Heart left ventricle (tissue), 16 donors: ENCODE results near the gene CUZD1. TPM values are rescaled to one million over a fixed set of nuclear protein-coding genes. Genes with fewer than 3 reads are reported as not detected.

Experiments used
- ATAC-seq, 4 donors: fragments of 200-7000 bp; cut with Tn5 transposase; one replicate each; pipeline ENCODE4 v1.9.1; 2020 to 2022; ENCODE audit warnings: moderate library complexity in 4 of 4, mild to moderate bottlenecking in 3 of 4, moderate number of reproducible peaks in 1 of 4
- DNase-seq, 5 donors: peaks; one replicate each; pipeline ENCODE4 v3.0.0-alpha.2; 2020
- H3K27ac ChIP-seq, 12 donors: fragments of 200-600 bp; sonication (generic) in 4 of 12; one replicate each; pipeline versions ENCODE4 v1.5.0 to v1.8.0; 2016 to 2022; ENCODE audit warnings: mild to moderate bottlenecking in 2 of 12
- H3K27me3 ChIP-seq, 9 donors: fragments of 200-600 bp; sonication (generic) in 2 of 9; one replicate each; pipeline versions ENCODE4 v1.5.1 to v1.8.0; 2016 to 2022; ENCODE audit warnings: mild to moderate bottlenecking in 3 of 9
- H3K36me3 ChIP-seq, 9 donors: fragments of 200-600 bp; sonication (generic) in 2 of 9; one replicate each; pipeline versions ENCODE4 v1.5.0 to v1.8.0; 2018 to 2022; ENCODE audit warnings: mild to moderate bottlenecking in 2 of 9
- H3K4me1 ChIP-seq, 12 donors: fragments of 200-600 bp; sonication (generic) in 4 of 12; one replicate each; pipeline versions ENCODE4 v1.5.0 to v1.8.0; 2016 to 2022; ENCODE audit warnings: mild to moderate bottlenecking in 3 of 12
- H3K4me3 ChIP-seq, 12 donors: fragments of 200-600 bp; sonication (generic) in 4 of 12; one replicate each; pipeline versions ENCODE4 v1.5.0 to v1.8.0; 2017 to 2022; ENCODE audit warnings: mild to moderate bottlenecking in 9 of 12, moderate library complexity in 4 of 12
- H3K9me3 ChIP-seq, 12 donors: fragments of 200-600 bp; sonication (generic) in 4 of 12; one replicate each; pipeline versions ENCODE4 v1.5.0 to v1.8.0; 2016 to 2022; ENCODE audit warnings: mild to moderate bottlenecking in 1 of 12
- CTCF ChIP-seq, 12 donors: fragments of 200-600 bp; sonication (generic) in 4 of 12; IDR thresholded peaks; one replicate each; pipeline versions ENCODE4 v1.5.0 to v1.8.0; 2018 to 2022; ENCODE audit warnings: antibody characterized with exemption in 12 of 12, mild to moderate bottlenecking in 5 of 12
- POLR2A ChIP-seq, 2 donors: fragments of 450-650 bp; IDR thresholded peaks; one replicate each; pipeline ENCODE4 v1.6.1; 2017; ENCODE audit warnings: antibody characterized with exemption in 2 of 2, mild to moderate bottlenecking in 2 of 2, moderate library complexity in 2 of 2
- whole genome bisulfite sequencing, 4 donors: extraction: QIAGEN DNeasy Blood & Tissue Kit in 2 of 4; methylation state at CpG; one replicate each; pipeline versions ENCODE4 v1.1.5 to v1.1.7; 2013 to 2018; 5-methylcytosine and 5-hydroxymethylcytosine counted together
- intact Hi-C, 10 donors: fragments of 100-400 bp; cut with DNase I; formaldehyde crosslinking; loops; one replicate each; pipeline versions ENCODE4 v1.11.1 to v1.14.2; 2022
- polyA plus RNA-seq, 2 donors: library from polyadenylated mRNA; stranded (reverse); fragments of 200-250 nt; gene quantifications; one replicate each; pipeline ENCODE4 v1.2.3, GENCODE V29; 2013
- total RNA-seq, 9 donors: library from RNA; depleted of rRNA in 2 of 9; stranded (reverse); fragments of >200 nt in 2 of 9; fragmentation: NEBNext Ultra II Directional in 3 of 9; extraction: Animal tissue kit (Norgen Biotek cat#: 25700) in 3 of 9; gene quantifications; one replicate each; pipeline versions ENCODE4 v1.1.0 to v1.2.4, GENCODE V29; 2016 to 2023
- donor health status: ischemic (EF 13 %, LVEDD 7.1; RV severe dilation, severe dysfunction).
- donor health status: healthy with polysubstance abuse.
- donor health status: DM: no; HTN: yes; CAD: no.
- donor health status: DM: no; HTN: no; CAD: no.
- donor health status: ischemic (EF 25% LVEDD 6.9; RV normal size, moderate dysfunction).
- donor health status: ischemic (EF 25% LVEDD 5.7; RV mildly dilated, moderate dysfunction).
- donor health status: healthy.
- donor health status: DM: yes; HTN: yes; CAD: no.
- donor health status: ischemic (EF 35%, LVEDD 5.7; RV mildly dilated, moderate dysfunction).
- donor health status: nonischemic (EF 11% LVEDD 7.7; RV severe dilation, severe dysfunction).
- donor health status: DM: yes; HTN: yes; CAD: no.
- donor health status: PGD.
- donor health status: ischemic (EF 29% LVEDD 5.4; RV normal size, mild dysfunction).
- donor health status: nonischemic (EF 23%, LVEDD 6.1; RV moderate dilation, normal function).

The CUZD1 gene
- total and polyA plus RNA-seq, 11 donors = 0.11 to 0.84 (median 0.17) TPM; not detected in 2

GRCh38 chr10:122786269-122786668, 59.4 kb downstream of the CUZD1 start:
- no peak for DNase-seq
- Histone ChIP-seq H3K9me3 (no peaks in the 10 kb centered on the region), H3K36me3 (no peaks in the 10 kb centered on the region), H3K4me1 (no peaks in the 10 kb centered on the region), H3K27me3 (peaks cover 0 to 10% (median 0%) of the 10 kb centered on the region in 9 donors), H3K27ac (no peak overlapping the region), H3K4me3 (no peak overlapping the region)
- intact Hi-C loops = no loop called here
- 4 to 6% (median 6%) methylated on average over 3 of the region's 3 CpGs for WGBS, 4 donors
- ATAC-seq = no peak
- TF ChIP-seq POLR2A (IDR thresholded peaks at IDR 0.05) = no peak
- TF ChIP-seq CTCF (IDR thresholded peaks at IDR 0.05) = no peak

GRCh38 chr10:122782911-122783310, 62.7 kb downstream of the CUZD1 start:
- intact Hi-C loops = no loop called here
- no peak for ATAC-seq
- DNase-seq = no peak
- no peak overlapping the region for H3K4me3 ChIP-seq
- no peak for TF ChIP-seq POLR2A (IDR thresholded peaks at IDR 0.05)
- TF ChIP-seq CTCF (IDR thresholded peaks at IDR 0.05) = no peak
- H3K9me3 ChIP-seq = no peaks in the 10 kb centered on the region
- 48 to 86% (median 54%) methylated on average over 1 of the region's 1 CpG for WGBS, 4 donors
- H3K27ac ChIP-seq = no peak overlapping the region
- no peaks in the 10 kb centered on the region for H3K36me3 ChIP-seq
- H3K27me3 ChIP-seq = peaks cover 0 to 10% (median 0%) of the 10 kb centered on the region in 9 donors
- no peaks in the 10 kb centered on the region for H3K4me1 ChIP-seq

Other genes starting within 250 kb of the CUZD1 start
- not detected for gene C10orf120, start 146.0 kb downstream of the CUZD1 start, total RNA-seq
- not detected for gene C10orf120, start 146.0 kb downstream of the CUZD1 start, polyA plus RNA-seq
- 1 to 10 TPM in 3 of 9 donors, under 1 TPM in 2, not detected in 4; 0.74 to 2.9 (median 1.1) TPM for gene FAM24B, start 33.7 kb upstream of the CUZD1 start, total RNA-seq
- gene FAM24B, start 33.7 kb upstream of the CUZD1 start, polyA plus RNA-seq = under 1 TPM; 0.49 to 0.53 TPM
- gene FAM24A, start 64.8 kb upstream of the CUZD1 start, total RNA-seq = not detected
- gene FAM24A, start 64.8 kb upstream of the CUZD1 start, polyA plus RNA-seq = not detected
- 1 to 10 TPM; 3.4 to 8.3 (median 5.7) TPM for gene C10orf88, start 108.4 kb upstream of the CUZD1 start, total RNA-seq
- 1 to 10 TPM; 3.1 to 5.7 TPM for gene C10orf88, start 108.4 kb upstream of the CUZD1 start, polyA plus RNA-seq
- 1 to 10 TPM in 8 of 9 donors, under 1 TPM in 1; 0.97 to 3.9 (median 2.0) TPM for gene PSTK, start 134.5 kb upstream of the CUZD1 start, total RNA-seq
- 1 to 10 TPM; 1.9 to 3.3 TPM for gene PSTK, start 134.5 kb upstream of the CUZD1 start, polyA plus RNA-seq
- gene IKZF5, start 162.9 kb upstream of the CUZD1 start, total RNA-seq = 10 to 100 TPM in 4 of 9 donors, 1 to 10 TPM in 5; 5.0 to 16.5 (median 8.6) TPM
- 1 to 10 TPM; 5.8 to 5.9 TPM for gene IKZF5, start 162.9 kb upstream of the CUZD1 start, polyA plus RNA-seq
- 100 to 1,000 TPM in 1 of 9 donors, 10 to 100 TPM in 8; 30.3 to 102 (median 60.0) TPM for gene ACADSB, start 163.1 kb upstream of the CUZD1 start, total RNA-seq
- gene ACADSB, start 163.1 kb upstream of the CUZD1 start, polyA plus RNA-seq = 10 to 100 TPM in 1 of 2 donors, 1 to 10 TPM in 1; 9.6 to 11.5 TPM